Measurements from ENCODE around the gene PRDM2. TPM values are rescaled to one million over a fixed set of nuclear protein-coding genes. Genes with fewer than 3 reads are reported as not detected.

Gene PRDM2
- total RNA-seq, 1 donor from 2014 or later: 55.2 TPM

DNA sequence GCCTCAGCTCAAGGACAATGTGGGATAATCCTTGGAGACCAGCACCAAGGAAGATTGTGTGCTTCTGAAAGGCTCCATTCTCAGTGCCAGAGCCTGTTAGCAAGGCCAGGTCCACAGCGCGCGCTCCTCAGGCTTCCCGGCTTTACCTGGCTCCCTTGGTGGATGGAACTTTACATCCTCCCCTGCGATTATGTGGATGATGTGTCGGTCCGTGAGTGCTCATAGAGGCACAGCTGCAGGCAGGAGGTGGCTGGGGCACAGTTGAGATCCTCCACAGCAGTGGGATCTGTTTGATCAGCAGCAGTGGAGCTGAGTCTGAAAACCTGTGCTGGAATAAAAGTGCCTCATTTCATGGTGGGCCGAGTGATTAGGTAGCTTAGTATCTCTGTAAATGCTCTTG is 62.7 kb downstream of the PRDM2 start:
- peaks cover 55% of the 10 kb centered on the region for H3K4me1 Mint-ChIP-seq
- H3K27me3 Mint-ChIP-seq (ENCODE audit: low read depth): no peaks in the 10 kb centered on the region
- no peak overlapping the region for H3K4me3 Mint-ChIP-seq
- no peaks in the 10 kb centered on the region for H3K9me3 Mint-ChIP-seq
- peak overlapping the region; percentile 83 for H3K27ac Mint-ChIP-seq (ENCODE audit: unreplicated experiment)
- DNase-seq (ENCODE audit: low read depth, low spot score): no peak
- H3K36me3 Mint-ChIP-seq (ENCODE audit: low read depth): peaks cover 4% of the 10 kb centered on the region
- TF ChIP-seq CTCF (conservative IDR thresholded peaks at IDR 0.05): no peak

DNA sequence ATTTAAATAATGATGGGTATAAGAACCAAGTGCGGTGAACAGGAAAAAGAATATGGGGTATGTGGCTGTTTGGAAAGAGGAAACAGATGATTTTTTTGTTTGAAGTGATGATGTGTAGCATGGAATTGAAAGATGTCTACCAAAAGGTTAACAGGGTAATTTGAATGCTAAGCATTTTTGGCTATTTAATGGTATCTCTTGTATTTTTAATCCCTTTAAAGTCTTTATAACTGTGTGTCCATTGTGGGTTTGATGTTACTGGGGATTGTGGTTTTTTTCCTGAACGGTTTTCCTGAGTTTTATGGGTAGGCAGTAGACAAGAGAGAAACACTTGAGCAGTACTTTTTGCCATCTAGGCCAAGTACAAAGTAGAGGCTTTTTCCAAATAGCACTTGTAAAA is 63.2 kb downstream of the PRDM2 start:
- Mint-ChIP-seq H3K36me3 (ENCODE audit: low read depth) (peaks cover 4% of the 10 kb centered on the region), H3K4me3 (no peak overlapping the region), H3K9me3 (no peaks in the 10 kb centered on the region), H3K4me1 (peaks cover 51% of the 10 kb centered on the region), H3K27ac (ENCODE audit: unreplicated experiment) (no peak overlapping the region), H3K27me3 (ENCODE audit: low read depth) (no peaks in the 10 kb centered on the region)
- DNase-seq (ENCODE audit: low read depth, low spot score): no peak
- TF ChIP-seq CTCF (conservative IDR thresholded peaks at IDR 0.05): no peak

DNA sequence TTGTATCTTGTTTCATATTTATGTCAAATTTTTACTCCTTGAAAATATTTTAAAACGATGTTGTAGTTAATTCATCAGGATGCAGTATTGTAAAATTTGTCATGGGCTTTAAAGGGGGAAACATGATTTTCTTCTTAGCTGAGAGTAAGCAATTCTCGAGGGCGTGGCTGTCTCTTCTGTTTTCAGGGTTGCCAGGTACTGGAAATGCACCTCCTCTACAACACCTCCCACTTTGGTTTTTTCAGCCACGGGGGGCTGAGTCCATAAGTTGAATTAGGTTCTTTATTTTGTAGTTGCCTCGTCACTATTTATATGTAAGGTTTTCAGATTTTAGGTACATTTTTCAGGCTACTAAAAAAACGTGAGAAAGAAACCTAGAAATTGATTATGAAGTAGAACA is 64.0 kb downstream of the PRDM2 start:
- H3K4me3 Mint-ChIP-seq: no peak overlapping the region

DNA sequence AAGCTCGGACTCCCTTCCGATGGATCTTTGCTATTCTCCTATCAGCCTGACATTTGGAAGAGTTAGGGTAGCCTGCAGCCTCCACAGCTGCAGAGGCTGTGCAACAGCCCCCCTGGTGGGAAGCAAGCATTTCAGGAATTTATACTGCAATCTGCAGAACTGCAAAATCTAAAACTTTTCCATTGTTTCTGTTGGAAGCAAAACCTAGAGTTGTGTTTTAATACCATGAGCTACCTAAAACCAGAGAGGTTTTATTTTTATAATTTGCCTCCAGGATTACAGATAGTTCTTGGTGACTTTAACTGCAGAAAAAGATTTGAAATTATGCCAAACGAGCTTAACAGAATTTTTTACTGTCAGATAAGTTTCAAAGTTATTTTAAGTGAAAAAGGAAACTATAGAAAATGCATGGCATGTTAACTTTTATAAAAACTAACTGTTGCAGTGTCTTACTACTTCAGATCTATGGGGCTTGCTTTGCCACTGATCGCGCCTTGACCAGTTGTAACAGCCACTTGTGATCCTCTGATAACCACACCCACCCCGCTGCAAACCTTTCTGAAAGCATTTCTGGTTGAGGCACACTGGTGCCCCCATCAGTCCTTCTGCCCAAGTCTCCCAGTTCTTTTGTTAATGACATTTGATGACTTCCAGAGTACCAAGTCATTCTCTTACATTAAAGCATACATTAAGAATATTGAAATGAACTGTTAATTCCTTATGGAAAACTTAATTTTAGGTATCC is 64.8 kb downstream of the PRDM2 start:
- no peak for DNase-seq (ENCODE audit: low read depth, low spot score)
- no peak overlapping the region for H3K27ac Mint-ChIP-seq (ENCODE audit: unreplicated experiment)
- peaks cover 4% of the 10 kb centered on the region for H3K36me3 Mint-ChIP-seq (ENCODE audit: low read depth)
- TF ChIP-seq CTCF (conservative IDR thresholded peaks at IDR 0.05): peak; percentile 15
- peaks cover 48% of the 10 kb centered on the region for H3K4me1 Mint-ChIP-seq
- no peak overlapping the region for H3K4me3 Mint-ChIP-seq
- H3K27me3 Mint-ChIP-seq (ENCODE audit: low read depth): no peaks in the 10 kb centered on the region
- no peaks in the 10 kb centered on the region for H3K9me3 Mint-ChIP-seq

More for the DNA sequence above, 64.0 kb downstream of the PRDM2 start:
- Mint-ChIP-seq H3K9me3 (no peaks in the 10 kb centered on the region), H3K4me1 (peaks cover 53% of the 10 kb centered on the region), H3K27ac (ENCODE audit: unreplicated experiment) (peak overlapping the region; percentile 27), H3K27me3 (ENCODE audit: low read depth) (no peaks in the 10 kb centered on the region), H3K36me3 (ENCODE audit: low read depth) (peaks cover 4% of the 10 kb centered on the region)
- TF ChIP-seq CTCF (conservative IDR thresholded peaks at IDR 0.05): no peak
- no peak for DNase-seq (ENCODE audit: low read depth, low spot score)

GRCh38 chr1:13766592-13767564 is 66.9 kb downstream of the PRDM2 start:
- Mint-ChIP-seq H3K27ac (ENCODE audit: unreplicated experiment) (no peak overlapping the region), H3K27me3 (ENCODE audit: low read depth) (no peaks in the 10 kb centered on the region), H3K9me3 (no peaks in the 10 kb centered on the region), H3K4me1 (peaks cover 43% of the 10 kb centered on the region), H3K36me3 (ENCODE audit: low read depth) (peaks cover 5% of the 10 kb centered on the region), H3K4me3 (no peak overlapping the region)
- no peak for DNase-seq (ENCODE audit: low read depth, low spot score)
- no peak for TF ChIP-seq CTCF (conservative IDR thresholded peaks at IDR 0.05)

Measured in neural crest cell (in vitro differentiated cells).